NCI-H146 (cell line): ENCODE data around the gene DHX58.

Experiments used
- DNase-seq: peaks from one replicate; lab custom pipeline; 2025; lab: John Stamatoyannopoulos, UW

DHX58 gene

DNA sequence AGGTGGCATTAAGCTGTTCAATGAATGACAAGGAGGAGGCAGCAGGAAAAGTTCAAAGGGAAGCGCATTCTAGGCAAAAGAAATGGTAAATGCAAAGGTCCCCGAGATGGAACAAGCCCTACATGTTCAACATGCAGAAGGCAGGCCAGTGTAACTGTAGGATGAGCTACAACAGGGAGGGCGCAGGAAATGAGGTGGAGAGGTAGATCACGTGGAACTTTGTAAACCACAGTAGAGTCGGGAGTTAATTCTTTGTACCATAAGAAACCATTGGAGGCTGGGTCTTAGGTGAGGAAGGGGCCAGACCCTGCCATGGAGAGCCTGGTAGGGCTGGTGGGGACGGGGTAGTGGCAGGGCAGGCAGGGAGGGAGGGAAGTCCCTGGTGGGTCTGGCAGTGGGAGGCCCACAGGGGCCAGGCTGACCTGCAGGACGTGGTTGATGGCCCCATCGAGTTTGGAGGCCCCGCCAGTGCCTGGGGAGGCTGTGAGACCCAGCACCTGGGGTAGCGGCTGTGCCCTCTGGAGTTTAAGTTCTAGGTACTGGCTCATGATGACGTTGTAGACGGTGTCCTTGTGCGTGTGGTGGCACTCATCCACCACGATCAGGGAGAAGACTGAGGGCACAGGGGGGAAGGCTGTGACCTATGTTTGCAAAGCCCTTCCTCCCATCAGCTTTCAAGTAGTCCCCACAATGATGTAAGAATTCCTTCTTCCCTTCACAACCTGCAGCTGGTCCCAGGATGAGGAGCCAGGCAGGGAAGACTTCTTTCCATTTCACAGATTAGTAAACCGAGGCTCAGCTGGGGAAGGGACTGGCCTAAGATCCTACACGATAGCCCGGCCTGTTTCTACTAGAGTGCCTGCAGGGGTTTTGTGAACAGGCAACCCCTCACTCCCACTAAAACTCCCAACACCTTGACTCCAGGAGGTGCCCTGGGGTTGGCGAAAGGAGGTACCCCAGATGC, 1.9 kb downstream of the DHX58 start:
- no peak for DNase-seq

DNA sequence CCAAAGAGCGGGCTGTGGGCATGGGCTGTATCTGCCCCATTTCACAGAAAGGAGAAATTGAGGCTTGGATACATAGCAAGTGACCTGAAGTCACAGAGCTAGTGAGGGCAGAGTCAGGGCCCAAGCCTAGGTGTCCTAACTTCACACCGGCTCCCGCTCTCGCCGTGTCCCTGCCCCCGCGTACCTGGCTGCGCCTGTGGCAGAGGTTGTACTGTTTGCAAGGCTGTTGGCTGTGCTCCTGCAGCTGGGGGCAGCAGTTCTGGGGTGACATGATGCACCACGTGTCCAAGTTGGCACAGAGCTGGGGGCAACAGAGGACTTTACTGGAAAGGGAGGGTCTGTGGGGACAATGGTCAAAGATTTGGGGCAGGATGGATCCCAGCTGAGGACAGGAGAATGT, 3.4 kb downstream of the DHX58 start:
- no peak for DNase-seq

DNA sequence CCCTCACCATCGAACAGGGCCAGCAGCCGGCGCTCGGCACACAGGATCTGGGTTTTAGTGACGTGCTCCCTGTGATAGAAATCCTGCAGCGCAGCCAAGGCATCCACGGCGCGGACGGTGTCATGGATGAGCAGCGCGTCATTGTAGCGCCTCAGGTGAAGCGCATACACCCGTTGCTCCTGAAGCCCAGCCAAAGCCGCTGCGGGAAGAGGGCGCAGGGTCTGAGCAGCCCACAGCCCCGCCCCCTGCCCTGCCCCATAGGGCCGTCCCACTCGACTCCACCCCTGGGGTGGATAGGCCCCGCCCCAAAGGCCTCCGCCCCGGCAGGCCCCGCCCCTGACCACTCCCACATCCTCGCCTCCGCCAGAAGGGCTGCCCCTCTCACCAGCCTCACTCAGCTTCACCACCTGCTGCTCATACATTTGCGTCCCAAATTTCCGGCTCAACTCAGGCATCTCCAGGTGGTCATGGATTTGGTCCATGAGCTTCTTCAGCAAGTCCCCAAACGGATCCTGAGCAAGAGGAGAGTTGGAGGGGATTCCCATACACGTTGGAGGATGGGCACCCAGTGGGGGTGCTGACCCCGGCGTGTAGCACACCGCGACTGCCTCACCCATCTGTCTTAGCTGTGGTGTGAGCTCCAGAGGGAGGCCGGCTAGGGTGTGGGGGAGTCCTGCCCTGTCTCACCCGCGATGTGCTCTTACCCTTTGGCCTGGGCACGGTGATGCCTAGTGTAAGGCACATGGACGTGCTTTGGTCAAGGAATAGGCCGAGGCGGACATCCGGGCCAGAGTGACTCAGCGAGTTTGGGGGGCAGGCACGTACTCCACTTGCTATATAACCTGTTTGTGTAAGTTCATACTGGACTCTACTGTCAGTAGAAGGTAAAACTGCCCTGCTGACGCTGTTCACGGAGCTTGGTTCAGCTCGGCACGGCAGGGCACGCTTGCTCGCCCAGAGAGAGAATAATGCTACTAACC, 4.6 kb downstream of the DHX58 start:
- peak; percentile 66 for DNase-seq

DNA sequence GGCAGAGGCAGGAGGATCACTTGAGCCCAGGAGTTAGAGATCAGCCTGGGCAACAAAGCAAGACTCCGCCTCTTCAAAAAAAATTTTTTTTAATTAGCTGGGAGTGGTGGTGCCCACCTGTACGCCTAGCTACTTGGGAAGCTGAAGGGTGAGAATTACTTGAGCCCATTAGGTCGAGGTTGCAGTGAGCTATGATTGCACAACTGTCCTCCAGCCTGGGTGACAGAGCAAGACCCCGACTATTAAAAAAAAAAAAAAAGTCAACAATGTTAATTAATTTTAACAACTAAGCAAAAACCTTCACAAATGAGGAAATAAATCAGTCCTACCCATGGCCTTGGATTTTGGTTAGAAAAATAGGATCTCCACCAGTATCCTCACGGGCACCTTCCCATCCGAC, 5.4 kb downstream of the DHX58 start:
- DNase-seq = no peak

DNA sequence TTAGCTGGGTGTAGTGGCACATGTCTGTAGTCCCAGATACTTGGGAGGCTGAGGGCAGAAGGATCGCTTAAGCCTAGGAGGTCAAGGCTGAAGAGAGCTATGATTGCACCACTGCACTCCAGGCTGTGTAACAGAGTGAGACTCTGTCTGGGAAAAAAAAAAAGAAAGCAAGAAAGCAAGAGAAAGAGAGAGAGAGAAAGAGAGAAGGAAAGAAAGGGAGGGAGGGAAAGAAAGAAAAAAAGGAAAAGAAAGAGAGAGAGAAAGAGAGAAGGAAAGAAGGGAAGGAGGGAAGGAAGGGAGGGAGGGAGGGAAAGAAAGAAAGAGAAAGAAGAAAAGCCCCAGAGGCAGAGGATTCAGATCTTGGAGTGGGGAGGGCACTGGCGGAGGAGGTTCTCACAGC, 6.5 kb downstream of the DHX58 start:
- DNase-seq = no peak

DNA sequence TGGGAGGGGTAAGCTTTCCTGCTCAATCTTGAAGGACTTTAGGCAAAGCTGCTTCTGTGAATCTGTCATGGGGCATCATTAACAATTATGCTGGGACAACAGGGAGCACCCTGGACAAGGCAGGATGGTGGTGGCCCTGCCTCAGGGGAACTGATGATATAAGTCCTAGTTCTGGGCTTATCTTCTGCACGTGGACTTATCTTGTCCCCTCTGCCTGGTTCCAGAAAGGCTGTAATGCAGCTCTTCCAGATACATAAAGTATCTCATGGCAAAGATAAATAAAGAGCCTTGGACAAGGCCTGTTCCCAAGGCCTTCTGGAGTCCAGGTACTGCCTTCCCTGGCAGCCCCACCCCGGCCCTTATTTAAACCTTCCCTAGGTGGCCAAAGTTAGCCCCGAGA, 8.2 kb downstream of the DHX58 start:
- DNase-seq = no peak

DNA sequence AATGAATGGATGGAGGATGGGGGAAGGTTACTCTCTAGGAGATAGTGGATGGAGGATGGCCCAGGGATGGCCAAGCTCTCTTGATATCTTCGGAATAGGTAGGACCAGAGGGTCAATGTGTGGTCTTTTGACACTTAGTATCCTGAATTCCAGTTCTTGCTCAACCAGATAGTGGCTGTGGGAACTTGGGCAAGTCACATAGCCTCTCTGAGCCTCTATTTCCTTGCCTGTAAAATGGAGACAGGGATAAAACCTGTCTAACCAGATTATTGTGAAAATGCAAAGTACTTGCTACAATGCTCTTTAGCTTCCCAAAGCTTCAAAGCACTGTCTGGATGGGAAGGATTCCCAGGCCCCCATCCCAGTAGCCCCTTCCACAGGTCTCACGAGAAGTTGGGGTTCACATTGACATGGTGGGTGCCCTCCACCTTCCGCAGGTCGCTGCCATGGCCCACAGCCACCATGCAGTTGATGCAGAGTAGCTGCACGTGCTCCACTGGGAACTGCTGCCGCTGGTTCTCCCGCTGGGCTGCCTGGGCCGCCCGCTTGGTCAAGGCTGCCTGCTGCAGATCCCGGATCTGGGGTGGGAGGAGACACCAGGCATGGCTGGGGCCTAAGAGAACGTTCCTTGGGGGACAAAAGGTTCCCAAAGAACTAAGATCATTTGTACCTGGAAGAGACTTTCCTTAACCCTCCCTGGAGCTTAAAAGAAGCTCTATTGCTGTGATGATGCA, 9.1 kb downstream of the DHX58 start:
- no peak for DNase-seq

DNA sequence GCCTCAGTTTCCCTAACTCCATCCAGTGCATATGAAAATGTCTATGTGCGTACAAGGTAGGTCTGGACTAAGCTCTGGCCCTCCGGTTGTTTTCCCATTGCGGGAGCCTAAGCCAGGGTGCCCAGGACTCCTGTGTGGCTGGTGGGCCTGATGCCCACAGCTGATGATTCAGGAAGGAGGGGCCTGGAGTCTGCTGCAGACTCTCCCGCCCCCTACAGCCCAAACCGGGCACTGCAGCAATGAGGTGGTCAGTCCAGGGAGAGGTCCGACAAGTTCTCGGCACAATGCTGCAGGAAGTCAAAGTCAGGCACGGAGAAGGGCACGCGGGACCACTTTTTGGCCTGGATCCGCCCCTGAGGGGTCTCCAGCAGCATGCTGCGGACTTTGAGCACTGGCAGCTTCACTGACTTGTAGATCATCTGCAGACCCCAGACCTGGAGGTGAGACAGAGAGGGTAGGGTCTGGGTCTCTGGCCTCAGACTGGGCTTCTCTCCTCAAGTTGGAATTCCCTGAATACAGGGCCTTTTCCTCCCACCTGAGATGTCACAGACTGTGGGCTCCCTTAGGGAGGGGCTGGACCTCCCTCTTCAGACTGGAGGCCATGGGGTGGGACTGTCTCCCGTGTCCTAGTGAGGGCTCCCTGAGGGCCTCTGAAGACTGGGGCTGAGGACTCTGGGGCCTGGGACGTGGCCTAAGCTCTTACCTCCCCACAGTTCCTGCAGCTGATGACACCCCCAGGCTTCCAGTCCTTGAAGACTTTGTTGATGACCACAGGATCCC, 10.8 kb downstream of the DHX58 start:
- DNase-seq = peak; percentile 47

DNA sequence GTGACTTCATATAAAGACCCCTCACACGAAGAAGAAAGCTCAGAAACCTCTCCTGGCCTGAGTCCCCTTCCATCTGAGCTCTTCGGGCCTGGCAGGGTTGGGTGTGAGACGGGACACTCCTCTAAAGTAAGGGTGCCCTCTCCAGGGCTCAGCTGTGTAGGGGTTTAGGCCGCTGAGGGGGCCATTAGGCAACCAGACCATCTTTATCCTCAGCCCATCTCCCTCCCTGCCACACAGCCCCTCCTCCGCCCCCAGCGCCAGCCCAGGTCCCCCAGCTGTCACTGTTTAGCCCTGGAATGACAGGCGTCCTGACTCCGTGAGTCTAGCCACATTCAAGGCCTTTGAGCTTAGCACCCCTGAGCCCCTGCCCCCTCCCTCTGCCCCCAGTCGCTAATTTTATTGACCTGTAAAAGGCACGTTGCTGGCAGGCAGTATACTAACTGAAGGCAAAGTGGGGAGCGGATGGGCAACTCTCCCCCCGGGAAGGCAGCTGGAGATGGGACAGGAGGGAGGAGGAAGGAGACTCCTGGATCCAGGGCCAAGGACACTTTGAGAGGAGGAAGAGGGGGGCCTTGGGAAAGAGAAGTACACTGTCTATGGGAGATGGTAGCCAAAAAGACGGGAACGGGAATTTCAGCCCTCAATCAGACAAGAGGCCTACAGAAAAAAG, 13.6 kb downstream of the DHX58 start:
- no peak for DNase-seq

DNA sequence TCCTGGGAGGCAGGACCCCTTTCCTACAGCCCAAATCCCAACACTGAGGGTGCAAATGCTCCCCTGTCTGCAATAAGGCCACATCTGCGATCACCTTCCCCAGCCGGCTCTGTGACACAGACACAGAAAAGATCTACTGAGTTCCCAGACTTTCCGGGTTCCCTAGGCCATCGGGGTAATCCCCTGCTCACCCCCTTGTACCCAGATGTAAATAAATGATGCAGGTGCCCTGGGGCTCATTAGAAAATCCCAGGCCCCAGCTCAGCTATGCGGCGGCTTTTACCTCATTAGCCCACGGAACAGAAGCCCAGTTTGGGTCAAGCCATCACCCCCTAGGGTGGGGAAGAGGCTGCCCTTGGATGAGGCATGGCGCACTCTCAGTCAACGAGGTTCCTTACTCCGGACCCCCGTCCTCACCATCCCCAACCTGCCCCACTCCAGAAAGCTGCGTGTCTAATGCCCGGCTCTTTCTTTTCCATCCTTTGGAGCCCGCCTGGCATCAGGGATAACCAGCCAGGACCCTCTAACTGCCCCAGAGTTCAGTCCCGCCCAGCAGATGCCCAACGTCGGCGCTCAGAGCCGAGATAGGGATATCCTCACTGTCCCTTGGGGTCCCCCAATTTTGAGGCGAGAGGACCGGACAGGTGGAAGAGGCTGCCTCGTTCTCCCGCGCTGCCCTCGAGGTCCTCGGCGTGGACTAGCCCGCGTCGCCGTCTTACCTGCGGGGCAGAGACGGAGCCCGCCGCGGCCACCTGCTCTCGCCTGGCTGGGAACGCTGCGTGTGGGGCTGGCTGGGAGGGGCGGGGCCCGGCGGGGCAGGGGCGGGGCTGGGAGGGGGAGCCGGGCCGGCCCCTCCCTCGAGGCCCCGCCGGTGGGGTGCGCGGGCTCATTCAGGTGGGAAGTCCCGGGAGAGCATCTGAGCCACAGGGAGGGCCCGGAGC, 14.6 kb downstream of the DHX58 start, which contains the start of gene ZNF385C:
TSS of gene ZNF385C (minus strand) at position 783 of the 941 bp plus-strand sequence. CDS start 35,417 bp downstream, outside the sequence.
- peak; percentile 42 for DNase-seq

DNA sequence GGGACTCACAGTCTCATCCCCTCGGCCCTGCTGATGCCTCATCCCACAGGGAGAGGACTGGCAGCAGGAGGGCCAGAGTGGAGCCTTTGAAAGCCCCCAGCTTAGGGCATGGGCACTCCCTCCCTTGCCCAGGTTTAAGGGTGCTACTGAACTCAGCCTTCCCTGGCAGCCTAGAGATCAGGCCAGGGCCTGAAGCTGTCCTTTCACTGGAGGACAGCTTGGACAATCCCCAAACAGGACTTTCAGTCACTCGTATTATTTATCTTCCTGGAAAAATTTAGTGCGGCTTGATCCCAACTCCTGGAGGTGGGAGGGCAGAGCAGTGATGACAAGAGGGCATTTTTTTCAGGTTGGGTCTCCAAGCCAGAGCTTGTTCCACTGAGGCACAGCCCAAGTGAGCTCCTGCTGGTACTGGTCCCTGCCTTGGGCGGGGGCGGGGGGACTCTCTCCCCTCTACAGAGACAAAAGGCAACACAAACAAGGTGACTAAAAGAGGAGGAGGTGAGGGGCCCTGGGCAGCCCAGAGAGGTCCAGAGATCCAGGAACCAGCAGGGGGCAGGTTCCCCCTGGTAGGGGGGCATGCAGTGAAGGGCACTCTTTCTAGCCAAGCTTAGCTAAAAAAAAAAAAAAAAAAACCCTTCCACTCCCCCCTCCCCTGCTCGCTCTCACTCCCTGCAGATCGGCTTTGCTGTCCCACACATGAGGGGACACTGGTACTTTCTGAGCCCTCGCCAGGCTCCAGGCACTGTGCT, 16.0 kb downstream of the DHX58 start:
- no peak for DNase-seq

DNA sequence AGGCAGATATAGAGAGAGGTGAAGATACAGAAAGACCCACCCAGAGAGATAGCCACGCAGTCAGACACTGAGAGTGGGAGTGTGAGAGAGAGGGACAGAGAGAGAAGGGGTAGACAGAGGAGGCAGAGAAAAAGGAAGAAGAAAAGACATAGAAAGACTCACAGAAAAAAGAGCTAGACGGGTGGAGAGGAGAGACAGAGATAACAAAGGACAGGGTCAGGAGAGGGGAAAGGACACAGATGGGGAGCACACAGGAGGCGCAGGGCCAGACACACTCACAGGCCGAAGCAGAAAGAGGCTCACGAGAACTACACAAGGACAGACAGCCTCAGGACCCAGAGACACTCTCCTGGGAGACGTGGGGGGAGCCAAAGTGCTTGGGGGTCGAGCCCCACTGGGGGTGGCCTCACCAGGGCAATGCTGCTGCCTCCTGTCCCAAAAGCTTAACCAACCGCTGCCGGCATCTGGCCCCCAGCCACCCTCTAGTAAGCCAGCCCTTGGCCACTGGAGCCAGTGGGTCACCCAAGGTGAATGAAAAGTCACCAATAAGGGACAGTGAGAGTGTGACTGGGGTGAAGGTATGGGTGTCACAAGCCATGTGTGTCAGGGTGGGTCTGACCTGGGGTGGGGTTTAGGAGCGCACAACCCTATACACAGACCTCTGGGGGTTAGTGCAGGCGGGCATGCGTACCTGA, 18.0 kb downstream of the DHX58 start:
- no peak for DNase-seq

DNA sequence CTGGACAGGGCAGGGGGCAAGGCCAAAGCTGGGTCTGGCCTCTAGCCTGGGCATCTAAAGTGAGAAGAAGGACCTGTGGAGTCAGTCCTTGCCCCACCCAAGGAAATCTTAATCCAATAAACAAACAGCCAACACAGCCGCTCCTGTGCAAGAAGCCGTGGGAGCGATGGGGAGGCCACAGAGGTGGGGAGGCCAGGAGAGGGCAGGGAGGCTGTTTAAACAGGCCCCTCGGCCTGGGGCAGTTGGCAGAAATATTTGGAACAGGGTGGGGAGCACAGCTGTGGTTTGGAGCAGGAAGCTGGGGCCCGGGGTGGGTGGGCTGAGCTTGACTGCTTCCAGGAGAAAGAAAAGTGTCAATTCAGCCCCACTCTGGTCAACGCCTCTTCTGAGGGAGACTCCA, 19.6 kb downstream of the DHX58 start:
- no peak for DNase-seq

DNA sequence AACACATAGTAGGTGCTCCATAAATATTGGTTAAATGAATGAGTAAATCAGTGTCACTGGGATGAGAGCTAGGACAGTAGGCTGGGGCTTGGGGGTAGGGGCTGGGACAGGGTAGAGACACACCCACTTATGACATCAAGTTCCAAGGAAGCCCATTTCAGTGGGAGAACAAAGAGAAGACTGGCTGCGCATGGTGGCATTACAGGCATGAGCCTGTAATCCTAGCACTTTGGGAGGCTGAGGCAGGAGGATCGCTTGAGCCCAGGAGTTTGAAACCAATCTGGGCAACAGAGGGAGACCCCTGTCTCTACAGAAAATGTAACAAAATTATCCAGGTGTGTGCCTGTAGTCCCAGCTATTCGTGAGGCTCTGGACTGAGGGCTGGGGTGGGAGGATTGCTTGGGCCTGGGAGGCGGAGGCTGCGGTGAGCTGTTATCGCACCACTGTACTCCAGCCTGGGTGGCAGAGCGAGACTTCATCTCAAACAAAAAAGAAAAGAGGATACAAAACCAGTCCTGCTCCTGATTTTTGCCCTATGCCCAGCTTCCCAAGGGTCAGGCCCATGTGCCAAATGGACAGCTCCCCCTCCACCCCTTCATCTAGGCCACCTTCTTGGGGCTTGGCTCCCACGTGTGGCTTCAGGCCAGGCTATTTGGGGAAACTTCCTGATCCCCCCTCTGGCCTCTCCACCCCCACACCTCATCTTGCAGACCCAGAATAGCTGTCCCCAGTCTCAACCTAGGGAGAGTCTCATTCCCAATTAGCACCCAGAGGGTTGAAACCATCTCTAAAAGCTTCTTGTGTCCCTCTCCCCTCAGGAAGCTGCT, 21.3 kb downstream of the DHX58 start:
- no peak for DNase-seq

DNA sequence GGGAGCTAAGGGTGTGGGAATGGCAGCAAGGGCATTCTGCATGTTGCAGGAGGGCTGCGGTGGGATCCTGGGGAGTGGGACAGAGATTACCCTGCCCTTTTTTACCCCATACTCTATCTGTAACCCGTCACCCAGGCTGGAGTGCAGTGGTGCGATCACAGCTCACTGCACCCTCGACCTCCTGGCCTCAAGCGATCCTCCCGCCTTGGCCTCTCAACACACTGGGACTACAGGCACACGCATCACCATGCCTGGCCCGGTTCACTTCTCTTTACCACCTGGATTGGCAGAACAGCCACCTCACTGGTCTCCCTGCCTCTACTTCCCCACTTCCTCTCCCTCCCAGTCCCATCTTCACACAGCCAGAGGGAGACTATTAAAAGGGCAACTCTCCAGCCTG, 23.8 kb downstream of the DHX58 start:
- DNase-seq = no peak

DNA sequence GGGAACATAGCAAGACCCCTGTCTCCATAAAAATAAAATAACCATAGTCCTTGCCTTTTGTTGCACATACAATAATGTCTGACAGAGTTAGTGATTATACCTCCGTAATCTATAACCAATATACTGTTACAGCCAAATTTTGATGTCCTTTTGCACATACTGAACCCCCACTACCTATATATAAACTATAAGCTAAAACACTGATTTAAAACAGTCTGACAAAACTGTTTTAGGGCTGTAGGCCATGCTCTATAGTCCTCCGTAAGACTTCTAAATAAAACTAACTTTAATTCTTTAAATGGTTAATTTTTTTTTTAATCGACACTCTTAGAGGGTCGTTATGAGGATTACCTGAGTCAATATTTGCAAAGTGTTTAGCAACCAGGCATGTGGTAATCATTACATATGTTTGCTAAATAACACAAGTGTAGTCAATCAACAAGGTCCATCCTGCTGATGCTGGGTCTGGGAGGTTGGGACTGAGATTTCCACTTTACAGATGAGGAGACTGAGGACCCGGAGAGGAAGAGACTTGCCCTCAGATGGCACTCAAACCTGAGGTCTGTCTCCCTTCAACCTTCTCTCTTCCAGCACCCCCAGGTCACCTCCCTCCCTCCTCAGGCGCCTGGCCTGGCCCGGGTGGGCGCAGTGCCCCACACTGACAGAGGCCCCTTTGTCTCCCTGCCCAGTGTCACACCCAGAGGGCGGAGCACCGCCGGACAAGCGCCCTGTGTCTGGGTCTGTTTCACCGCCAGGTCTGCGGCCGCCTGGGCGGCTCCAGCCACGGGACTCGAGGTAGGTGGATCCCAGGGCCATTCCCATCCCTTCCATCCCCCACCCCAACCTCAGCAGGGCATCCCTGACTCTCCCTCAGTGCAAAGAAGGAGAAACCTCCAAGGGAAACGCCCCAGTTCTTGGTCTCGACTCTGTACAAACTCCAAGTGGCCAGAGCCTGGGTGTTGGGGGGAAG, 24.5 kb downstream of the DHX58 start:
- no peak for DNase-seq
